ENCODE data around the gene TATDN2.

DNA sequence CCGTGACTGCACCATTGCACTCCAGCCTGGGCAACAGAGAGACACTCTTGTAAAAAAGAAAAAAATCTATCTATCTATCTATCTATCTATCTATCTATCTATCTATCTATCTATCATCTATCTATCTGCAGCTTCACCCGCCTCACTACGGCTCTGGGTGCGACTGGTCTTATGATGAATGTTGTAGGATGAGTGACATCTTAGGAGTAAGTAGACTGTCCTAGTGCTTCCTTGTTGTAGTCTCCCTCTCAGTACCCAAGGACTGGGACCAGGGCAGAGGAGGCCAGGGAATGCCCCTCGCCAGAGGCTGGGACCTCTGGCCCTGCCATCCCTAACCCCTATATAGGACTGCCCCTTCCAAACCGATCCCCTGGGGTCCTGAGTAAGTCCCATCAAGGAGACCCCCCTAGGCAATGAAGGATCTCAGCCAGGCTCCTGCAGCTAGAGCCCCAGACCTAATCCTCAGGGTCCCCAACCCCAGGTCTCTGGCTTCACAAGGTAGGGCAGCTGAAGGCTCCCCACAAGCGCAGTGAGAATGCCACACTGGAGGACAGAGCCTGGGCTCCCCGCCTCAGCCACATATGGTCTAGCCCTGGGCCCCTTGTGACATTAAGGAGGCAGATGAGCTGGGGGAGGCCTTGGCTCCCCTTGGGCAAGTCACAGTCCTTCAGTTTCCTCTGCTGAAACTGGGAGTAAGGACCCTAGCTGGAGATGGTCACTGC lies 73.5 kb downstream of the TATDN2 start:
- TF ChIP-seq EZH2 (IDR thresholded peaks at IDR 0.05) (no peak), POLR2AphosphoS5 (IDR thresholded peaks at IDR 0.05; ENCODE audit: borderline replicate concordance, low read depth, low read length) (no peak), FOXP2 (optimal IDR thresholded peaks at IDR 0.05; ENCODE audit: control extremely low read depth, extremely low read length, insufficient read depth) (no peak)
